Activated CD4-positive, alpha-beta T cell treated with anti-CD3 and anti-CD28 coated beads, Interleukin-2, amount 50 U/mL, for 16 hours (primary cell): ENCODE measurements around the gene LANCL1.
A peak's percentile ranks its signal among the peaks of the same experiment; 100 is the strongest.
"Not testable (repeated sequence)": the region's sequence is repeated elsewhere in the genome, so short reads cannot be mapped to it uniquely, and the experiment has no call there.

Source experiments
- DNase-seq: peaks from one replicate; pipeline ENCODE4 v3.0.0-alpha.2; 2020

LANCL1 gene

DNA sequence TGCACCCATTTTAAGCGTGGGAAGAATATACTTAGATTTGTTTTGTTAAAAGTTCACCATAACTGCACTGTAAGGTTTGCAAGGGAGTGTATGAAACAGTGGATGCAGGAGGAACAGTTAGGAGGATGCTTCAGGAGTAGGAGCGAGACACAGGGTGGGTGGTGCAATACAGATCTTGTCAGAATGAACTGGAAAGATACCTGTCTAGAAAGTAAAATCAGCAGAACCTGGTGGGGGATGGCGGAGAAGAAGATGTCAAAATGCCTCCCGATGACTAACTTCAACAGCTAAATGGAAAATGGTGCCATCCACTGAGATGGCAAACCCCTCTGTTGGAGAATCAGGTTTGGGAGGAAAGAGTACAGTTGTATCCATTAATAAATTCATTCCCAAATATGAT is 18.2 kb downstream of the LANCL1 start:
- DNase-seq = no peak

DNA sequence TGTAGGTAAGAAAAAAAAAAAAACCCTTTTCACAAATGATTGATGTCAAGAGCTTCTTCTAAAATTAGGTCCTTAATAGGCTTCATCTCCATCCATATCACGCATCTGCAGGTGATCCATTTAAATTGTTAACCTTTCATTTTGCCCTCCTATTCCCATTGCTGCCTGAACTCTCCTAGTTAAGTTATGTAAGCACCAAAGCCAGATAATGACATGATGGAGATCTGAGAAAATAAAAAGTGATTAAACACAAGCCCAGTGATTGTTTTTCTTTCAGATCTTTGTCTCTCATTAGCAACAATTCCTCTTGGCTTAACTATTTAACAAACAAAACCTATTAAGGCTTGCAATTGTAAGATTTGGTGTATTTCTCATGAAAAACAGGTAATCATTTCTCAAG is 20.0 kb downstream of the LANCL1 start:
- no peak for DNase-seq

DNA sequence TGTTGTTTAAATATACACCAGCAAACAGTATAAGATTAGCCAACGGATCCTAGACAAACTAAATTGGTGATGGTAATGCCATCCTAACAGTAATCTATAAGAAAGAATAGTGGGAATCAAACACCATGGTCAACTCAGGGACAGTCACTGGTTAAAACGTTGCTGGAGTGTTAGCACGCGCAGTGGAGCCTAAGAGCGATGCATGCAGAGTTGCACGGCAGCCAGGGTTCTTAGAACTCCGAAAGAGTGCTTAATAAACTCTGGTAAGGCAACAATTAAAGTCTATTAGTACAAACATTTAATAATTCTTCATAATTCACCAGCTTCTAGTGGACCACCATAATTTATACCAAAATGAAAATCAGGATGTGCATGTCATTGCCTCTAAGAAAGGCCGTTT is 22.2 kb downstream of the LANCL1 start:
- no peak for DNase-seq

DNA sequence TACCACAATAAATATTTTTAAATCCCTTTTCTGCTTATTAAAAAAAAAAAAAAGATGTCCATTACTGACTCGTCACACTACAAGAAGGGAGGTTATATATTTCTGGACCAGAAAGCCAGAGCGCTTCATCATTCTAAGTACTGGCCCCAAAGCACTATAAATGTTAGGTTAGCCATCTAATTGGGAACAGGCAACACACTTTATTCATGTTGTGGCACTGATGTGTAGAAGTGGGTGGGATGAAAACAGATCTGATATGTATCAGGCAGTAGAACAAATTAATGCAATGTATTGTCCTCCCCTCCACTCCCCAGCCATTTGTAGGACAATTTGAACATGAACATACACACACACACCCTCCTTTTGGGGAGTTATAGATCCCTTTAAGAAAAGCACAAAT is 24.4 kb downstream of the LANCL1 start:
- DNase-seq = no peak

DNA sequence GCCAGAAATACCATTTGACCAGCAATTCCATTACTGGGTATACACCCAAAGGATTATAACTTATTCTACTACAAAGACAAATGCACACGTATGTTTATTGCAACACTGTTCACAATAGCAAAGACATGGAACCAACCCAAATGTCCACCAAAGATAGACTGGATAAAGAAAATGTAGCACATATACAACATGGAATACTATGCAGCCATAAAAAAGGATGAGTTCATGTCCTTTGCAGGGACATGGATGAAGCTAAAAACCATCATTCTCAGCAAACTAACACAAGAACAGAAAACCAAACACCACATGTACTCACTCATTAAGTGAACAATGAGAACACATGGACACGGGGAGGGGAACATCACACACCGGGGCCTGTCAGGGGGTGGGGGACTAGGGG is 25.6 kb downstream of the LANCL1 start:
- DNase-seq = not testable (repeated sequence)

DNA sequence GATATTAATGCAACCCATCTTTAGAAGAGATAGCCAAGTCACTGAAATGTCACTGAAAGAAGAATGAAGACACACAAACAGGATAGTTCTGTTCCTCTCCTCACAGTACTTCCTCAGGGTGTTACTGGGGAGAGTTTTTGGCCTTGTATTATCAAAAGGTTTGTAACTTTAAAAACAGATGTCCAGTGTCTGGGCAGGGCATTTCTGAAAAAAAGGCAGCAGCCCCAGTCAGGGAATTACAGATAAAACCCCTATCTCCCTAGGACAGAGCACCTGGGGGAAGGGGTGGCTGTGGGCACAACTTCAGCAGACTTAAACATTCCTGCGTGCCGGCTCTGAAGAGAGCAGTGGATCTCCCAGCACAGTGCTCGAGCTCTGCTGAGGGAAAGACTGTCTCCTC is 30.8 kb downstream of the LANCL1 start:
- DNase-seq = no peak

GRCh38 chr2:210445116-210445707 is 31.3 kb downstream of the LANCL1 start:
- peak; percentile 10 for DNase-seq

DNA sequence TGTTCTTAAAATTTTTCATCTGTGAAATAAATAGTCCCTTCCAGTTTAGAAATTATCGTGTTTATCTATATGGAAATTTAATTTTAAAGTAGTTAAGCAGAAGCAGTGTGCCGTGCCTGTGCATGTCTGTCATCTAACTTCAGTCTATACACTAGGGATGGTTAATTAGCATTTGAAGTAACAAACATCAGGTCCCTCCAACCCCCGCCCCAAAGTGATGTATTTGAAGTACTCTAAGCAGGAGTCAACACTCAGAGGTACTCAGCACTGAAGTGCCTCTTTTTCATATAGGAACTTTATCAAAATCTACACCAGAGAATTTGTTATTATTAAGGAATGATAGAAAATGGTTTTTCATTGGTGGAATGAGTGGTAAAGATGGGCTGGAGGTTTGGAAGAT is 33.0 kb downstream of the LANCL1 start:
- DNase-seq = no peak

DNA sequence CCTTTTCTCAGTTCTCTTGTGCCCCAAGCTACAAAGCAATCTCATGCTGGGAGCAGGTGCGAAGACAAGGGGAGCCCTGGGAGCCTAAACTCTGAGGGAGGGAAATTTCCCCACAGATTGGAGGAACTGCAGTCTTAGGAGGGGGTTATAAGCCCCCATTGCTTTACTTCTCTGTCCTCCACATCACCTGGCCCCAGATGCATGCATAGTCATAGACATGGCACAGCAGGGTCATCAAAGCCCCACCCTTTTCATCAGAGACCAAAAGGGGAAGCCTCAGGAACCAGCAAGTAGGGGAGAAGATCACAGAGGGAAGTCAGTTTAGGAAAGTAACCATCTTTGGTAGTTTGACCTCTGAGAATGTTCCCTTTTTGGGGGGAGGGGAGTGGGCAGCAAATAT is 33.7 kb downstream of the LANCL1 start:
- no peak for DNase-seq

DNA sequence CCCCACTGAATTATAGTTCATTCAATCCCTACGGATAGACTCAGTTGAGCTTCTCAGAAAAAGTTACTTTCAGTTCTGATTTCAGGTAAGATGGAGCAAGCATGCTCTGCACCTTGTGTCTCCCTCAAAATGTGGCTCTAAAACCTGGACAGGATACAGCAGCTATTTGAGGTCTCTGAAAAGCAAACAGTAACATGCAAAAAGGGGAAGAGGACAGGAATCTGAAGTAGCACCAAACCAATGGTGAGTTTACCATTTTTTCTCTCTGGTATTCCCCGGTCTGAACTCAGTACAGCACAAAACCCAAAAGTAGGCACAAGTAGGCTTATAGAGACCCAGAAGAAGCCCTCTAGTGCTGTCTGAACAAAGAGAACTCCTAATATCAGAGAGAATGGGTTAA is 34.1 kb downstream of the LANCL1 start:
- DNase-seq = no peak

DNA sequence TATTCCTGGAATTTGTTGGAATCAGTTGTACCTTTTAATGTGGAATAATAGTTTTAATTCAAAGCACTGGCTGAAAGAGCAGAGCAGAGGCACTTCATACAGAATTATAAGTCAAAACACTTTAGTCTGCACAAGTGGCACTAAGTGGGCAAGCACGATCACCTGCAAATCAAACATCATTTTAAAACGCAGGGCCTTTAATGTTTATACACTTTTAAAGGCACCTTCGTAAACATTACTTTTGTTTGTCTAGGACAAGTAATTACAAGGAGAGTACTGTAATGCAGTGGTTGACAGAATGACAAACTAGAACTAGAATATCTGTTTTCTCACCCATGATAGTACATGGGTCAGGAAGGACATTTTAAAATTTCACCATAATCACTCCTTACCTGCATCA is 36.4 kb downstream of the LANCL1 start:
- no peak for DNase-seq

GRCh38 chr2:210435439-210435838 is 41.1 kb downstream of the LANCL1 start:
- no peak for DNase-seq

DNA sequence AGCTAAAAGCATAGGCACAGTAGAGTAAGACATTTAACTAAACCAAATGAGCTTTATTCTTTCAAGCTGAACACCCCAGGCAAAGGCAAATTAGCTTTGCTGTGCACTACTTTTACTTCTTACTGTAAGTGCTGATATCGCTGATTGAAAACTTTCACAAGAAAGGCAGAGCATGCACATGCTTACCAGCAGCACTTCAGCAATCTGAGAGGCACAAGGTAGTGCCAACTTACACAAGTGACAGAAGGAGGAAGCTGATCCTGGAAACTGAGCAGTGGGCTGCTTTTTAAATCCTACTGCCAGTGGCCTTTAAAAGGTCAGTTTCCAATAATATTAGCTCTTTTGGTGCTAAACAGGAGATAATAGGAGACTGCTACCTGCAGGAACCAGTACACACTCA is 43.9 kb downstream of the LANCL1 start:
- DNase-seq = no peak

GRCh38 chr2:210429403-210430137 is 47.0 kb downstream of the LANCL1 start:
- DNase-seq = no peak

DNA sequence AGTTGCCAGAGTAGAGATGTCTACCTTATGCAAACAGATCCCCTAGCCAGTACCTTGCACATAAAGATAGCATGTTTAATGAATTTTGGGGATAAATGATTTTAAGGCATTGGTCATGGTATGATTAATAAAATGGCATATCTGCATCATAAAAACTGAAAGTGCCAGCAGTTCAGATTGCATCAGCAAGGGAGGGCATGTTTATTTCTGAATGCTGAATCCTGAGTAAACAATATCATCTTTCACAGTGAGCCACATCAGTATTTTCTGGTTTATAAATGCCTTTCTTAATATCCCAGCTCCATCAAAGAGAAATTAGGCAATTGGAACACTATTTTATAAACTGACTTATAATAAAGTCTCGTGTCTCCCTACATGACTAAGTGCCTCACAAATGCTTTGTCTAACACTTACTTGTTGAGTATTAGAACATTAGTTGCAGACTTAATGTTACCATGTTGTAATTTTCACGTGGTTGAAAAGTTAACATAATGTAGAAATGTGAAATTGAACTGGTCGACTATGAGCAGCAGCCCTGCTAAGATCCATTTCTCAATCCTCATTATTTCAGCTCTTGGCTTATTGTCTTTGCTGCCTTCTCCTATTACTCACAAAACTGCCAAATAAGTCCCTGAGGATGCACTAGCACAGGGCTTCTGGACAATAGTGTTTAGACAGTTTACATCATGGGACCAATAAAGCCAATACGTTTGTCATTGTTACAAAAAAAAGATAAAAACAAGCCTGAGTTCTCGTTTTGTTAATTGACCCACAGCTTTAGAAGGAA is 48.0 kb downstream of the LANCL1 start:
- no peak for DNase-seq

DNA sequence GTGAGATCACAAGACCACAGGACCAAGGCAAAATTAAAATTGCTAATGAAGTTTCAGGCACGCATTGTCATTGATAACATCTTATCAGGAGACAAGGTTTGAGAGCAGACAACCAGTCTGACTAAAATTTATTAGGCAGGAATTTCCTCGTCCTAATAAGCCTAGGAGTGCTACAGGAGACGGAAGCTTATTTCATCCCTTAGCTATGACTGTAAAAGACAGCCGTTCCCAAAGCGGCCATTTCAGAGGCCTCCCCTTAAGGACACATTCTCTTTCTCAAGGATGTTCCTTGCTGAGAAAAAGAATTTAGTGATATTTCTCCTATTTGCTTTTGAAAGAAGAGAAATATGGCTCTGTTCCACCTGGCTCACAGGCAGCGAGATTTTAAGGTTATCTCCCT is 49.2 kb downstream of the LANCL1 start:
- DNase-seq = not testable (repeated sequence)

GRCh38 chr2:210422366-210422765 is 54.2 kb downstream of the LANCL1 start:
- DNase-seq = no peak

GRCh38 chr2:210421916-210422315 is 54.6 kb downstream of the LANCL1 start:
- no peak for DNase-seq

DNA sequence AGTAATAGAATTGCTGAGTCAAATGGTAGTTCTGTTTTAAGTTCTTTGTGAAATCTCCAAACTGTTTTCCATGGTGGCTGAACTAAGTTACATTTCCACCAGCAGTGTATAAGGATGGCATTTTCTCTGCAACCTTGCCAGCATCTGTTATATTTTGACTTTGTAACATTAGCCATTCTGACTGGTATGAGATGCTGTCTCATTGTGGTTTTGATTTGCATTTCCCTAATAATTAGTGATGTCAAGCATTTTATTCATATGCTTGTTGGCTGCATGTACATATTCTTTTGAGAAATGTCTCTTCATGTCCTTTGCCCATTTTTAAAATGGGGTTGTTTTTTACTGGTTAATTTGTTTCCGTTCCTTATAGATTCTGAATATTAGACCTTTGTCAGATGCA is 63.9 kb downstream of the LANCL1 start:
- DNase-seq = no peak

- DNase-seq = no peak
Measured at GRCh38 chr2:210410542-210410941, 66.0 kb downstream of the LANCL1 start.

- no peak for DNase-seq
Measured at GRCh38 chr2:210399440-210400041, 77.0 kb downstream of the LANCL1 start.

DNA sequence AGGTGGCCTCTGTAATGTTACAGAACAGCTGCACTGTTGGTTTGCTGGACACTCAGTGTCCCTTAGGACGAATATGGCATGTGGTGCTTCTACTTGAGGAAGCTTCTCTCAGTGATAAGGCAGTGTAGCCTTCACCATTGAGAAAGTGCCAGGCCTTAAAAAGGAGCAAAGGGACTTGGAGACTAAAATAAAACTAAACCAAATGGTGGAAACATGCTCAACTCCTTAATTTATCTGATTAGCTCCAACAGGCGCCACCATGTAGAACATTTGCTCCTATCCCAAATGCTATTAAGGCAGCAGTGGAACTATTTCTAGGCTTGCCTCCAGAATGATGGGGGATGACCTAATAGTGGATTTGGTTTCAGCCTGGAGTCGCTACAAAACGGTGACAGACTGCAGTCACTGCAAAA is 84.1 kb downstream of the LANCL1 start:
- DNase-seq = no peak

- no peak for DNase-seq
Measured at GRCh38 chr2:210389856-210390255, 86.7 kb downstream of the LANCL1 start.

DNA sequence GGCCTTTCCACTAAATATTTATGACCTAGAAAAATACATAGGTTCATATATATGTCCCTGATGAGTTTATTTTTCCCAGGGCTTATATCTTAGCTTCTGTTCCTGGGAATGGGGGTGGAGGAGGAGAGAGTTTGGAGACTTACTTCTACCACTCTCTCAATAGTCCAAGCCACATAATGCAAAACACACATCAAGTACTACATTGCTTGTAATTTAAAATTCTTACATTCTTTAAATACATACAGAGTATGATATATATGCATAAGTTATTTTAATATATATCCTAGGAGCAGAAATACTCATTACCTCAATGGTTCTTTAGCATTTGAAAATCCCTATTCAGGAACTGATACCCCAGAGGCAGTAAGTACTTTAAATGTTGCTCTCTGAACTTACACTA is 88.4 kb downstream of the LANCL1 start:
- no peak for DNase-seq
